Cerebellar cortex (tissue), 1 donor: ENCODE data around the gene IL18R1.
"Not testable (repeated sequence)": the region's sequence is repeated elsewhere in the genome, so short reads cannot be mapped to it uniquely, and the experiment has no call there.

Source experiments
- DNase-seq: peaks from one replicate; pipeline ENCODE4 v3.0.0-alpha.2; 2015; ENCODE audit warnings: low spot score

The IL18R1 gene, protein sequence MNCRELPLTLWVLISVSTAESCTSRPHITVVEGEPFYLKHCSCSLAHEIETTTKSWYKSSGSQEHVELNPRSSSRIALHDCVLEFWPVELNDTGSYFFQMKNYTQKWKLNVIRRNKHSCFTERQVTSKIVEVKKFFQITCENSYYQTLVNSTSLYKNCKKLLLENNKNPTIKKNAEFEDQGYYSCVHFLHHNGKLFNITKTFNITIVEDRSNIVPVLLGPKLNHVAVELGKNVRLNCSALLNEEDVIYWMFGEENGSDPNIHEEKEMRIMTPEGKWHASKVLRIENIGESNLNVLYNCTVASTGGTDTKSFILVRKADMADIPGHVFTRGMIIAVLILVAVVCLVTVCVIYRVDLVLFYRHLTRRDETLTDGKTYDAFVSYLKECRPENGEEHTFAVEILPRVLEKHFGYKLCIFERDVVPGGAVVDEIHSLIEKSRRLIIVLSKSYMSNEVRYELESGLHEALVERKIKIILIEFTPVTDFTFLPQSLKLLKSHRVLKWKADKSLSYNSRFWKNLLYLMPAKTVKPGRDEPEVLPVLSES

GRCh38 chr2:102355526-102356380 is at the start of gene IL18R1:
Gene IL18R1 (plus strand): TSS chr2:102355796. CDS start chr2:102362661, 6,865 bp downstream.
- DNase-seq: peak; percentile 19

GRCh38 chr2:102306125-102306524 is 49.5 kb upstream of the IL18R1 start:
- DNase-seq: no peak

- DNase-seq: no peak
These were observed 44.5 kb upstream of the IL18R1 start, which contains the start of gene IL1RL1 for GRCh38 chr2:102310964-102311640. Gene IL1RL1 (plus strand): TSS chr2:102311563. CDS start chr2:102338265, 26,702 bp downstream.

GRCh38 chr2:102313025-102313424 is 42.6 kb upstream of the IL18R1 start:
- DNase-seq: no peak

DNA sequence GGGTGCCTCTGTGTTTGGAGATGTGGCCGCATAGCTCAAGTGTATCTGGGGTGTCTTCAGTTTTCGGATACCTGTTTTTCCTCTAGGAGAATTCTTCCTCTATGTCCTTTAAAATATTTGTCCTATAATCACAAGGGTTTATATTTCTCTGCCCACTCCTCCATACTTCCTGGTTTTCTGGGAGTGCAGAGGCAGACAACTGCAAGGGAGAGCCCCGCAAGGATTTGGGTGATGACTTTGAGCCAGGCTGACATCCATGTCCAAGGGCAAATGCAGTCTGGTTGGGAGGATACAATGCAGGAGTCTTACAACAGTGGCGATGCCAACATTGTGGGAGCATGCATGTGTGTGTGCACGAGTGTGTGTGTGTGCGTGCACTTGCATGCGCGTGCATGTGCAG is 42.1 kb upstream of the IL18R1 start:
- no peak for DNase-seq

- no peak for DNase-seq
These were observed 41.6 kb upstream of the IL18R1 start for GRCh38 chr2:102313950-102314349.

DNA sequence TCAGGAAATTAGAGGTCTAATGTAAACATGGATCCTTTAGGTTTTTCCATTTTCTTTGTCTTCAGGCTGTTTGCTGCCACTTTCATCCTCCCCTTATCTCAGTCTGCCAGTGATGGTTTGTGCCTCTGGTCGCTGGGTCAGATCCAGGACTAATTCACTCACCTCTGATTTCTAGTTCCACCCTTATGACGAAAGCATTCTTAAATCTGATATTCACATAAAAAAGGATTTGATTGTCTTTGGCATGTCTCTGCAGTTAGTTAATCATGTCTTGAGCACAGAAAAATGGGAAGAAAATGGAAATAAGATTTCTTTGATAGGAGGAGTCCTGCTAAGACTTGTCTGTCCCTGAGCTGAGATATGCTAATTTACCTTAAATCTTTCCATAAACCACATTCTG is 39.7 kb upstream of the IL18R1 start:
- no peak for DNase-seq

GRCh38 chr2:102317715-102318114 is 37.9 kb upstream of the IL18R1 start:
- no peak for DNase-seq

DNA sequence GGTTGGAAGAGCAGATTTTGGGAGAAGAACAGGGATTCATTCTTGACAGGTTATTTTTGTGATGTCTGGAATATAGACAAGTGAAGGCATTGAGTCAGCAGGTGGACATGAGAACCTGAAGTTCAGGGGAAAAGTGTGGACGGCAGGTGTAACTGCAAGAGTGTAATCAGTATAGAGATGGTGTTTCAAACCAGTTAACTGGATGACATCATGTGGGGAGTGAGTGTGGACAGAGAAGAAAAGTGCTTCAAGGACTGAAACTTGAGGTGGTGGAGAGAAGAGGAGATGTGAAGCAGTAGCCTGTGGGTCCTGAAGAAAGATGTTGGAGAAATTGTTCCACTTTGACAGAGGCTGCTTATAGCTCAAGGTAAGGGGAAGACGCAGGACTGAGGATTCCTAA is 37.2 kb upstream of the IL18R1 start:
- DNase-seq: no peak

- DNase-seq: no peak
These were observed 33.5 kb upstream of the IL18R1 start for GRCh38 chr2:102321941-102322719.

GRCh38 chr2:102324914-102325313 is 30.7 kb upstream of the IL18R1 start:
- not testable (repeated sequence) for DNase-seq

GRCh38 chr2:102331311-102331980 is 24.1 kb upstream of the IL18R1 start:
- DNase-seq: no peak

- no peak for DNase-seq
These were observed 21.1 kb upstream of the IL18R1 start for GRCh38 chr2:102334486-102334885.

DNA sequence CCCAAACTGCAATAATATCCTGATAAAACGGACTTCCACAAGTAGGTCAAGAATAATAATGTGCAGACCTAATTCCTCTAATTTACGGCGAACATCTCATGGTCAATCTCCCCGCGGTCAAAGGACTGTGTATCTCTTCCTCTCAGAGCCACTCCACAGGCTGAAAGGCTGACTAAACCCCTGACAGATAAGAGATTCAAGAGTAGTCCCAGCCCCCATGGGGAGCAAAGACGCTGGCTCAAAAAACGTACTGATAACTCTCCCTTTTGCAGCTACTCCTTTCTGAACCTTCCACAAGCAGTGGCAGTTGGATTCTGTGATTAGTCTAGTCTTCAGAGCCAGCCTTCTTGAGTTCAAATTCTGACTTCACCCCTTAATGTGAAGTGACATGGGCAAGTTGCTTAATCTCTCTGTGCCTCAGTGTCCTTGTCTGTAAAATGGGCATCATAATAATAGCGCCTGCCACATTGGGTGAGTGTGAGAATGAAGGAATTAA is 19.7 kb upstream of the IL18R1 start:
- DNase-seq: no peak

- no peak for DNase-seq
These were observed 19.1 kb upstream of the IL18R1 start for GRCh38 chr2:102336502-102336945.

- no peak for DNase-seq
These were observed 18.6 kb upstream of the IL18R1 start for GRCh38 chr2:102337012-102337411.

DNA sequence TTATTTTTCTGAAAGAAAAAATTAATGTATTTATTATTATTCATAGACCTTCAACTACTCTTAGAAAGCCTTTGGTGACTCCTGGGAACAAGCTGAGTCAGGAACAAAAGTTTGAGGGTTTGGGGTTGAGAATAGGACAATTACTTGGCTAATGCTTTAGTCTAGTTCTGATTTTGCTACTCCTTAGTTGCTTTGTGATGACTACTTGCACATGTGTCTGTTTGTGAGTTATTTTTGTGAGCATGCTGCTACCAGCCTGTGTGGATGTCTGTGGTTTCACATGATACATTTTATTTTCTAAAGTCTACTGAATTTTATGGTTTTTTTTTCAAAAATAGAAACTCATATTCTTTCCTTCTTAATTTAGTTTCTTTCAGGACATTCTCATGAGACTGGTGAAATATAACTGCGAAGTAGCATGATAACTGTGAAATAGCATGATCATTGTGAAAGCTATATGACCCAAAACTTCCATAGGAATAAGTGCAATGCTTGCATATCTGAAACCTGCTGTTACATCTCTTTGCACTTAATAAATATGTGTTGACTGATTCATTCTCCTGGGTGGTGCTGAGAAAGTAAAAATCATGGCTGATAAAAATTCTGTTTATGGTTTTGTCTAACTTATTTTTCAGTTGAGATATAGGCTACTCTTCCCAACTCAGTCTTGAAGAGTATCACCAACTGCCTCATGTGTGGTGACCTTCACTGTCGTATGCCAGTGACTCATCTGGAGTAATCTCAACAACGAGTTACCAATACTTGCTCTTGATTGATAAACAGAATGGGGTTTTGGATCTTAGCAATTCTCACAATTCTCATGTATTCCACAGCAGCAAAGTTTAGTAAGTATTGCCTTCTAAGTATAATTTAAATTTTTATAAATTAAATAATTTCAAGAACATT is 17.9 kb upstream of the IL18R1 start:
- no peak for DNase-seq

DNA sequence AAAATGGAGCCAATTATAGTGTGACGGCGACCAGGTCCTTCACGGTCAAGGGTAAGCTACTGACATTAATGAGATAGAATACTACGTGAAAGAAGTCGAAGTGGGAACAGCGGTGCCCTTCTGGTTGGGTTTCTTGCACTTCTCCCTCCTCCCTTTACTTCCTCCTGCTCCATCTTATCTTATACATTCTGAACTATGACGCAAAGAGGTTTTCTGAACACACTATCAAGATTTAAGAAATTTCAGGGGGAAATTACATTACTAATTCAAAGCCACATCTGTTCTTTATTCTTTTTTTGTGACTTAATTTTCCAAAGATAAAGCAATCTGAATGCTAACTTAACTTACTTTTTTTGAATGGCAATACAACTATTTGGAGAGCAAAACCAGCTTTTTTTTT is 14.8 kb upstream of the IL18R1 start:
- no peak for DNase-seq

- DNase-seq: no peak
These were observed 12.7 kb upstream of the IL18R1 start for GRCh38 chr2:102342888-102343287.
